Erythroblast (primary cell): Measurements from ENCODE around the gene PDIA5.

Source experiments
- GATA1 ChIP-seq: IDR thresholded peaks from 2 replicates; pipeline ENCODE4 v1.6.1; 2011; ENCODE audit warnings: low read depth, mild to moderate bottlenecking, control low read depth, low read length, moderate library complexity
- POLR2A ChIP-seq: IDR thresholded peaks from 2 replicates; pipeline ENCODE4 v1.6.1; 2011; ENCODE audit warnings: mild to moderate bottlenecking, low read length

DNA sequence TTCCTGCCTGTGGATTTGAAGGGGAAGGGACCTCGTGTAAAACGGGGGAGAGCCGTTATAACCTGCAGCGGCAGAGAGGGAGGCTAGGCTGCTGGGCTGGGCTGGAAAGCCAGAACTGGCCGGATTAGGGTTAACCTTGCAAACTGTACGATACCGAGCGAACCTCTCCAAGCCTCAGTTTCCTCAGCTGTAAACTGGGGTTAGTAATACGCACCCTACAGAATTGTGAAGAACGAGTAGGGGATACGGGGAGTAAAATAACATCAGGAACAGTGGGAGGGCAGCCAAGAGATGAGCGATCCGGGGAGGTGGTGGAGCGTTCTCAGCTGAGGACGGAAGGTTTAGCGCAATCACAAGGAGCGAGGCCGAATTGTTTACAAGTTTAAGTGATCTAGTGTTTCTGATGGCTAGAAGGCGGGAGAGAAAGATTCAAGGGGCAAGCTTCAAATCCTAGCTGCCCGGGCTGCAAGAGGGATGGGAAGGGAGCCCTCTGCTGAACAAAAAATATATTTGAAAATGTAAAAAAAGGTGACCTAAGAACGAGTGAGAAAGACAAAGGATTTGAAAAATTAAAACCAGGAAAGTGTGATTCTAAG lies 38.5 kb upstream of the PDIA5 start:
- TF ChIP-seq POLR2A (no peak), GATA1 (no peak)
